DMS114 treated with DMSO at 0.1 percent for 48 hours (cell line): ENCODE data around the gene PREPL.

Experiments
- DNase-seq: peaks from one replicate; lab custom pipeline; 2025; ENCODE audit not compliant: unreplicated experiment; lab: John Stamatoyannopoulos, UW

PREPL gene

GRCh38 chr2:44296653-44297052, 64.6 kb downstream of the PREPL start:
- no peak for DNase-seq

- DNase-seq, result no peak
These were observed 65.5 kb downstream of the PREPL start for GRCh38 chr2:44295633-44296359.

DNA sequence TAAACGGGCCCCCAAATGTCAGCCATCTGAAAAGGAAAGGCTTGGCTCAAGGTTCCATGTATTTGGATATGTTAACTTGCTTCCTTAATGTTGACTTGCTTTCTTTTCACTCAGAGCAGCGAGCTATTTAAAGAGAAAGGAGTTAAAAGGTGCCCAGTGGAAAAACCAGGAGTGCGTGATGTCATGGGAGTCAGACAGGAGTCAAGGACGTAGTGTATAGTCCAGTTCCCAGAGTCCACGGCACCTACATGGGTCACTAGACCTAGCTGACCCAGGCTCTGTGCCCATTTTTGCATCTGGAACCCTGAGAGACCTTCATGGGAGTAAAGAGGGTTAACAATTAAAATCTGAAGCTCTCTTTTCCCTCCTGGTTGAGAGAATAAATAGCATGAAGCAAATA, 66.2 kb downstream of the PREPL start:
- no peak for DNase-seq

DNA sequence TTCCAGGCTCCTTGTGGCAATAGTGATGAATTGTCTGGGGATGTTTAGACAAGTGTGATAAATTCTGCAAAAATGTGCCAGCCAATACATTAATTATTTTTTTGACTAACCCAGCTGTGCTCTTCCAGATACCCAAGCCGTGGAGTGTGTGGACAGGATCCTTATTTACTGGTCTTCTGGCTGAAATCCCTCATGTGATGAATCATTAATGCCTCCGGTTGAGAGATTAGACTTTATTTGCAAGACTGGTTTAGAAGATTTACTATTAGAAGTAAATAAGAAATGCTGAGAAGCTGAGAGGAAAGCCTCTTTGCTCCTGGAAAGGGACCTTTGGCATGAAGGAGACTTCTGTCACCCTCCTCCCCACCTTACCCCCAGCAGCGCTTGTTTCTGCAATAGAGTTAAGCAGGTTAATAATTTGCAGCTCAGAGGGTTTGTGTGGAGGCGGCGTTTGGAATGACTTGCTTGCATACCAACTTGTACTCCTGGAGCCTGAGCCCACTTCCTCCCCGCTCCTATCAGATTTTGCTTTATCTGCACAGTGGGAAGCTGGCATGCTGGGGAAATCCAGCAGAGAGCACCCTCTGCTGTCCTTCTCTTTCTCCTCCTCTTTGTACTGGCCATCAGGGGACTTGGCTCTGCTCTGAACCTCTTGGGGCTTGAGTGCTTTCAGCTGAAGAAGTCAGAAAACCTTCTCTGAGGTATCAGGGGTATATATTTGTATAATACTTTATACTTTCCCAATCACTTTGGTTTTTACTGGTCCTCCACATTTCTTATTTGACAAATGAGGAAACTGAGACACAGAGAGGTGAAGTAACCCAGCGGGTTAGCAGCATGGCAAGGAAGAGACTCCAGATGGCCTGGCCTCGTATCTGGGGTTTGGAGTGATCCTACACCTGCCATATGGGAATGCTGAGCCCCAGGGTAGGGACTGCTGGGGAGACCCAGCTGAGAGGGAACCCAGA, 69.7 kb downstream of the PREPL start:
- peak; percentile 67 for DNase-seq

GRCh38 chr2:44290261-44290660, 71.0 kb downstream of the PREPL start:
- no peak for DNase-seq

- DNase-seq, result no peak
These were observed 74.2 kb downstream of the PREPL start for GRCh38 chr2:44286884-44287638.

DNA sequence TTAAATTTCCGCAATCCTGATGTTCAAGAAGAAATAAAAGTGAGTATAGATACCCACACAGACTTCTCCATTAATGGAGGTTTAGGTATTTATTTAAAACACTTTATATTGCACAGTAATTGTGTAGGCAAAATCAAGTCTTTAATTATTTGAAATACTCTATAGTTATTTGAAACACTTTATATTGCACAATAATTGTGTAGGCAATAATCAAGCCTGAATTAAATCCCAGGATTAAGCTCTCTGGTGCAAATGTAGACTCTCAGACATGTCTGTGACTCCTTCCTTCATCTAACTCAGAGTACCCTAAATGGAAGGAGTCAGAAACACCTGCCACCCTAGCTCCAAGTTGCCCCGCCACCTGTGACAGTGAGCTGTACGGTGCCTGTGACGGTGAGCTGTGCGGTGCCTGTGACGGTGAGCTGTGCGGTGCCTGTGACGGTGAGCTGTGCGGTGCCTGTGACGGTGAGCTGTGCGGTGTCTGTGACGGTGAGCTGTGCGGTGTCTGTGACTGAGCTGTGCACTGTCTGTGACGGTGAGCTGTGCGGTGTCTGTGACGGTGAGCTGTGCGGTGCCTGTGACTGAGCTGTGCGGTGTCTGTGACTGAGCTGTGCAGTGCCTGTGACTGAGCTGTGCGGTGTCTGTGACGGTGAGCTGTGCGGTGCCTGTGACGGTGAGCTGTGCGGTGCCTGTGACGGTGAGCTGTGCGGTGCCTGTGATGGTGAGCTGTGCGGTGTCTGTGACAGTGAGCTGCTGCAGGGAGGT, 75.0 kb downstream of the PREPL start:
- DNase-seq, result no peak

- no peak for DNase-seq
These were observed 76.1 kb downstream of the PREPL start for GRCh38 chr2:44285174-44285573.

DNA sequence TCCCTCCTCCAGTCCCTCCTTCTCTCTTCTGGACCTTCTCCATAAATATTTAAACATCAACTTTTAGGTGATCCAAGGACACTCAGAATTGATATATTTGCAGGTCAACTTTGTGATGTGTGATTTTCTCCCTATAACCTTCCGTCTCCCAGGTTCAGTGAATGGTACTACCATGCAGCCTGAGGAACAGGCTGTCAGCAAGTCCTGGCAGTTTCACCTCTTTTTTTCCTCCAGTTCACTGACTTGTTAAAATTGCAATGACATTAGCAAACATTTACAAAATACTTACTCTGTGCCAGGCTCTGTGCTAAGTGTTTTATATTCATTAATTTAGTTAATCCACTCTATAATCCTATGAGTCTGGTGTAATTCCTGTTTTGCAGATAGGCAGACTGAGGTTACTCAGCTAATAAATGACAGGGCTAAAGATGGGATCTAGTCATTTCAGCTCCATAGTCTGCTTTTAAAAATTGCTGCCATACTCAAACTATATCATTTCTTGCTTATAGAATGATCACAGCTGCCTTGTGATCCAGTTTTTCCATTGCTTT, 78.1 kb downstream of the PREPL start:
- no peak for DNase-seq

DNA sequence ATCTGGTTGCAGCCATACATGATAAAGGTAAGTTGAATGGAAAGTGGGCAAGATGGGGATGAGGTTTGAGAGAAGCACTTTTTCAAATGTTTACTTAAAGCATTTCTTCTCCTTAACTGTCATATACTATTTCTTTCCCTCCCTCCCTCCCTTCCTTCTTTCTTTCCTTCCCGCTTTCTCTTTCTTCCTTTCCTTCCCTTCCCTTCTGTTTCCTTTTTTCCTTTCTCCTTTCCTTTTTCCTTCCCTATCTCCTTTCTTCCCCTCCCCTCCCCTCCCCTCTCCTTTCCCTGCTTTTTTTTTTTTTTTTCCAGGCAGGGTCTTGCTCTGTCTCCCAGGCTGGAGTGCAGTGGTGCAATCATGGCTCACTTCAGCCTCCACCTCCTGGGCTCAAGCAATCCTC, 80.4 kb downstream of the PREPL start:
- no peak for DNase-seq

- no peak for DNase-seq
These were observed 83.8 kb downstream of the PREPL start for GRCh38 chr2:44277541-44277940.

GRCh38 chr2:44275927-44276303, 85.4 kb downstream of the PREPL start:
- no peak for DNase-seq

GRCh38 chr2:44273596-44273995, 87.7 kb downstream of the PREPL start:
- no peak for DNase-seq

- DNase-seq, result no peak
These were observed 88.2 kb downstream of the PREPL start for GRCh38 chr2:44273076-44273475.

DNA sequence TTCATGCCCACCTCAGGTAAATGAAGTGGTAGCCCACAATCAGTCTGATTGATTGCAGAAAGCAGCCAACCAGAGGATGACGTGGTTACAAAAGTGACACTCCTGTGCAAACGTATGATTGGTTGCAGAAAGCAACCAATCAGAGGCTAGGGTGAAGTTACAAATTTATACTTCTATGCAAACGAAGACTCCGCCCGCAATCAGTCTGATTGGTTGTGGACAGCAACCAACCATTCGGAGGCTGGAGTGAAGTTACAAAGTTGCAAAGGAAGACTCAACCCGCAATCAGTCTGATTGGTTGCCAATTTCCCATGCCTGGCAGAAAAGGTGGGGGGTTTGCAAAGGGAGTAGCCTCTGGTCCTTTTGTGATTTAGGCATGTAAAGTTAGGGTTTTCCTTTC, 90.0 kb downstream of the PREPL start:
- no peak for DNase-seq

- DNase-seq, result no peak
These were observed 91.5 kb downstream of the PREPL start for GRCh38 chr2:44269831-44270230.

DNA sequence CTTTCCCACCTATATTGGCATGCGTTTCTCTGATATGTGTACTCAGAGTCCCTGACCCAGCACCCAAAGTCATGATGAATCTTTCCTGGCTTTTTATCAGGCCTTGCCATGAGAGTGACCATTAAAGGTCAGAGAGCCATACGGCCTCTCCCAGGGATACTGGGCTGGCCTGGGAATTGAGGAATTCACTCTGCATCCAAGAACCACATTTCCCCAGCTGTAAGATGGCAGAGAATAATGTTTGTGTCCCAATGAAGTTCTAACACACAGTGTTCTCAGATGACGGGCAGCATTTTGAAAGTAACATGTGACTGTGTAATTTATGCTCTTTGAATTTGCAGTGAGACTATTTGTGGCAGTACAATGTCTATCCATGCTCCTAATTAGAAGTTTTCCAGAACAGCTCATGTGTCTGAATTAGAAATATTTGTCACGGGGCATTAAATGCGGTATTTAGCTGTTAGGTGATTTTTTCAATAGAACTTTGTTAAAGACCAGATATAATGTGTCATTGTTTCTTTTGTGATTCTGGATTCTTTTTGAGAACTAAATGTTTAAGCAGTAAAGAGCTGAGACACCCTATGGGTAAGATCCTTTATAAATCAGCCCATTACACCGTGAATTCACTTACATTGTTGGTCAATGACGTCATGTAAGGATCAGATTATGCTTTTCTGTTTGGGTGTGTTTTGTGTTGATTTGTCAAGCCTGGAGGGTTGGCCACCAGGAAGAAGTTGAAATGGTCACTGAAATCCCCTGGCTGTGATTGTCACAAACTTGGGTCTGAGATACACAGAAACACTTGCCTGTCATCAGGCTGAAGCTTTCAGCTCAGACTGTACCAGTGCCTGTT, 93.3 kb downstream of the PREPL start:
- DNase-seq, result no peak
